ENCODE results near the gene CRKL.
"Not testable (repeated sequence)": the region's sequence is repeated elsewhere in the genome, so short reads cannot be mapped to it uniquely, and the experiment has no call there.

CRKL gene

DNA sequence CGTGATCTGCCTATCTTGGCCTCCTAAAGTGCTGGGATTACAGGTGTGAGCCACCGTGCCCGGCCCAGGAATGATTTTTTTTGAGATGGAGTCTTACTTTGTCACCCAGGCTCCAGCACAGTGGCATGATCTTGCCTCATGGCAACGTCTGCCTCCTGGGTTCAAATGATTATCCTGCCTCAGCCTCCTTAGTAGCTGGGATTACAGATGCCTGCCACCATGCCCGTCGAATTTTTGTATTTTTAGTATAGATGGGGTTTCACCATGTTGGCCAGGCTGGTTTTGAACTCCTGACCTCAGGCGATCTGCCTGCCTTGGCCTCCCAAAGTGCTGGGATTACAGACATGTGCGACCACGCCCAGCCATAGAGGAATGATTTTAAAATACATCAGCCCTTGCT is 17.8 kb downstream of the CRKL start:
- not testable (repeated sequence) for DNase-seq (ENCODE audit: low read depth in 2 of 2)

DNA sequence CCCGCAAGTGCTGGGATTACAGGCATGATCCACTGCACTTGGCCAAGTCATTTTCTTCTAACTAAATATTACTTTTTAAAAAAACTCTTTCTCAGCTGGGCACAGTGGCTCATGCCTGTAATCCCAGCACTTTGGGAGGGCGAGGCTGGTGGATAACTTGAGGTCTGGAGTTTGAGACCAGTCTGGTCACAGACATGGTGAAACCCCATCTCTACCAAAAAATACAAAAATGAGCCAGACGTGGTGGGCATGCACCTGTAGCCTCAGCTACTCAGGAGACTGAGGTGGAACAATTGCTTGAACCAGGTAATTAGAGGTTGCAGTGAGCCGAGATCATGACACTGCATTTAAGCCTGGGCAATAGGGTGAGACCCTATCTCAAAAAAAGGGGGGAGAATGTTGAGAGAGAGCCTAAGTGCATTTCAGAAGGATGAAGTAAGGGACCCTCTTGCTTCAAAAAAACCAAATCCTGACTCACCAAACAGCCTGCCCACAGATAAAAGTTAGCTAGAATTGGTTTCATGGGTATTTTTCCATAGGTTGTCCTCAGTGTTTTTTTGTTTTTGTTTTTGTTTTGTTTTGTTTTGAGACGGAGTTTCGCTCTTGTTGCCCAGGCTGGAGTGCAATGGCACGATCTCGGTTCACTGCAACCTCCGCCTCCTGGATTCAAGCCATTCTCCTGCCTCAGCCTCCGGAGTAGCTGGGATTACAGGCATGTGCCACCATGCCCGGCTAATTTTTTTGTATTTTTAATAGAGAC is 18.8 kb downstream of the CRKL start:
- DNase-seq (ENCODE audit: low read depth in 2 of 2): not testable (repeated sequence)

DNA sequence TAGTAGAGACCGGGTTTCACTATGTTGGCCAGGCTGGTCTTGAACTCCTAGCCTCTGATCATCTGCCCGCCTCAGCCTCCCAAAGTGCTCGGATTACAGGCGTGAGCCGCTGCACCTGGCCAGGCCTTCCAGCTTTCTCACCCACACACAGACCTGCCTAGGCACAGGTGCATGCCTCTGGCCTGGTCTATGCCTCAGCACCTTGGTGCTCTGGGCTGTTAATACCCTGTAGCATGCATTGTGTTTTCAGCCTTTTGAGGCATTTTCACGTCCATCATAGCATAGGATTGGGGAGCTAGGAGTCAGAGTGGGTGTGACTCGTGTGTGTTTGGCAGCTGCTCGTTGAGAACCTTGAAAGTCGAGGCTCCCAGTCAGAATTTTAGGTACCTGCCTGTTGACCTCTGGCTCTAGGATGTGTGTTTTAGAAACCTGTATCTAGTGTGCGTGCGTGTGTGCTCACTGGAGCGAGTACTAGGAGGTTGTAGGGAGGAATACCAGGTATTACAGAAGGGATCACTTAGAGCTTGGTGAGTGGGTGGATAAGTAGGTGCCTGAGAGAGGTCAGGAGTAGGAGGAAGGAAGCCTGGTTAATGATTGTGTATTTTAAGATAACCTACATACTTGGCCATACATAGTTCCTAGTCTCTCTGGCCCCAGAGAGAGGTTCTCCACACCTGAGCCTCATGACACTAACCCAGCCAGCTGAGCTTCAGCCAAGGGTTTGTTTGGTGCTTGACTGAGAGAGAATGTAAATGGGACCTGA is 20.0 kb downstream of the CRKL start:
- DNase-seq (ENCODE audit: low read depth in 2 of 2): no peak

- DNase-seq (ENCODE audit: low read depth in 2 of 2): no peak
Measured at GRCh38 chr22:20937794-20938671, 20.8 kb downstream of the CRKL start.

- DNase-seq (ENCODE audit: low read depth in 2 of 2): not testable (repeated sequence)
Measured at GRCh38 chr22:20939457-20940185, 22.4 kb downstream of the CRKL start.

GRCh38 chr22:20940186-20940651 is 23.0 kb downstream of the CRKL start:
- DNase-seq (ENCODE audit: low read depth in 2 of 2): no peak

DNA sequence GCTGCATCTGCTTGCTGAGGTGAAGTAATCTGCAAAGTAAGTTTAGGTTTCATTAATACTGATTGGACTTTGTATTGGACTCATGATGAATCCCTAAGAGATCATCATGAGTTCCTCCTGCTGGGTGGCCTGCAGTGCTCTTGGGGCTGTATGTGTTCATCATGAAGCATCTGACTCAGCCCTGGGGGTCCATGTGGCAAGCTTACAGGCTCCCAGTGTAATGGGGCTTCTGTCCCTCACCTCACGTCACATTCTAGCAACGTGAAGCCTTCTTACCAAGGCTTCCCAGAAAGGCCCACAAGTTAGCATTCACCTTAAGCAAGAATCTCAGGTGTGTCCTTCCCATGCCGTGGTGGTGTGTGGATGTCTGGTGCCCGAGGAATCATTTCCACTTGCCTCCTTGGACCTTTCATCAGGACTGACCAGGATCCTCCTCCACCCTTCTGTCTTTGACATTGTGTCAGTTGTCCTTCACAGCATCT is 23.7 kb downstream of the CRKL start:
- no peak for DNase-seq (ENCODE audit: low read depth in 2 of 2)

- DNase-seq (ENCODE audit: low read depth in 2 of 2): not testable (repeated sequence)
Measured at GRCh38 chr22:20942203-20942902, 25.1 kb downstream of the CRKL start.

- no peak for DNase-seq (ENCODE audit: low read depth in 2 of 2)
Measured at GRCh38 chr22:20943104-20943933, 26.1 kb downstream of the CRKL start.

DNA sequence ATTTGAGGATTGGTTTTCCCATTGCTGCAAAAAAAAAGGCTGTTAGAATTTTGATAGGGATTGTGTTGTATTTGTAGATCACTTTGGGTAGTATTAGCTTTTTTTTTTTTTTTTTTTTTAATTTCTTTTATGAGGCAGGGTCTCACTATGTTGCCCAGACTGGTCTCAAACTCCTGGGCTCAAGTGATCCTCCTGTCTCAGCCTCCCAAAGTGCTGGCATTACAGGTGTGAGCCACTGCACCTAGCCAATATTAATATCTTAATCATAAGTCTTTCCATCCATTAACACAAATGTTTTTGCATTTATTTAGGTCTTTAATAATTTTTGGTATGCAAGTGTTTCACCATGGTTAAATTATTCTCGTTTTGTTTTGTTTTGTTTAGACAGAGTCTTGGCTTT is 26.8 kb downstream of the CRKL start:
- no peak for DNase-seq (ENCODE audit: low read depth in 2 of 2)

DNA sequence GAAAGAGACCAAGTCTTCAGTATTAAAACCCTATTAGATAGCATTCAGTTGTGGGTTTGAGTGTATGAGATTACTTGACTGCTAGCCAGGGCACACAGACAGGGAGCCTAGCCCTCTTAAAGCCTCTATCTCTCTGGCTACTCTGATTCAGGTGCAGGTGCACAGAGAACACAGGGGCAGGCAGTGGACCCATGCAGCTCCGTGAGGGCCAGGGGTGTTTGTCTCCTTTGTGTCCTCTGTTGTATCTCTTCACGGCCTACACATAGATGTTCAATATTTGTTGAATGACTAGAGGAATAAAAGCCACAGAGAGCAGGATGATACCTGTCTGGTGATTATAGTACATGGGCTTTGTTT is 28.3 kb downstream of the CRKL start:
- no peak for DNase-seq (ENCODE audit: low read depth in 2 of 2)

DNA sequence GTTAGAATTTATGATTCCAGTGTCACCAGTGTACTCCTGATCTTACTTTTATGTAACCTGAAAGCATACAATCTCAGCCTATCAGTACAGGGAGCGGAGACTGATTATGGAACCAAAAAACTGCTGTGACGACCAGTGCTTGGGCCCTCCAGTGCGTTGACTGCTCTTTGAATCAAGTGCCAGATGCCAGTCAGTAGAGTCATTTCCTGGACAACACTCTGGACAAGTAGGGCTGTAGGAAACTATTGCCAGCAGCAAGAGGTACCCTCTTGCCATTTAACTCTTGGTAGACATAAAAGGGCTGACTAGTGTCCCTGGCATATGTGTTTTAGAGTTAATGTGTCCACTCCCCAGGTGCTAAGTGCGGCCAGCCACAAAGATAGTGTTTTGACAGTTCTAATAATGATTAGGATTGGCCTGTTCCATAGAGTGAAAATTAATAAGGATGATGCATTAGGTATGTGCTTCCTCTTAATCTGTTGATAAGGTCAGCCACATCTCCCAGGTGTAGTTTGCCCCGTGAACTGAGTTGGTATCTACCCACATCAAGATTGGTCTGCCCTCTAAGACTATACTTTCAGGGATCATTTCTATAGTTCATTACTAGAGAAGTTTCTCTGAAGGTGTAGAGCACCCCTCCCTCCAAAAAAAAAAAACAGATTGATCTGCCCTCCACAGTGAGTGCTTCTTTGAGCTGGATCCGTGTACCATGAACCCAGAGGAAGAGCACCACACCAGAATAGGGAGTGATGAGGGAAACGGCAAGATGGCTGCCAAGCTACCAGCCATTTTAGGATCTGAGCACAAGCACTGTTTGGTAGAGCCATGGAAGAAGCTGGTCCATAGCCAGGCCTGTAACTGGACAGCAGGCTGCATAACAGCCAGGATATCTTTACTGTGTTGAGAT is 29.1 kb downstream of the CRKL start:
- no peak for DNase-seq (ENCODE audit: low read depth in 2 of 2)

GRCh38 chr22:20946991-20947390 is 29.8 kb downstream of the CRKL start:
- DNase-seq (ENCODE audit: low read depth in 2 of 2): no peak

GRCh38 chr22:20948450-20948849 is 31.2 kb downstream of the CRKL start:
- no peak for DNase-seq (ENCODE audit: low read depth in 2 of 2)

- DNase-seq (ENCODE audit: low read depth in 2 of 2): no peak
Measured at GRCh38 chr22:20948989-20949388, 31.8 kb downstream of the CRKL start.

DNA sequence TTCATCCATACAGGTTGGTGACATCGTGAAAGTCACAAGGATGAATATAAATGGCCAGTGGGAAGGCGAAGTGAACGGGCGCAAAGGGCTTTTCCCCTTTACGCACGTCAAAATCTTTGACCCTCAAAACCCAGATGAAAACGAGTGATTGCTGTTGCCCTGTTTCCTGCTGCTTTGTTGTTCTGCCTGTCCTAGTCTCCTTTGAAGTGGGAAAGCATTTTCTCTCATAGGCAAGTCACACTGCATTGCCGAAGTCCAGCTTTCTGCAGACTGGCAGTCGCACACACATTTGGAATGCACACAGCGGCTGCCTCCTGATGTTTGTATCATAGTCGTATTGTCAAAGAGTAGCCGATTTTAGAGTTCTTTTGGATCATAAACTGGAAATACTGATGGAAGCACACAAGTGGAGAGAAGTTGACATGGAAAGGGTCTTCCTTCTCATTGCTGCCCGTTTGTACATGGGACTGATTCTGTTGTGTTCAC is 32.5 kb downstream of the CRKL start:
- DNase-seq (ENCODE audit: low read depth in 2 of 2): no peak

DNA sequence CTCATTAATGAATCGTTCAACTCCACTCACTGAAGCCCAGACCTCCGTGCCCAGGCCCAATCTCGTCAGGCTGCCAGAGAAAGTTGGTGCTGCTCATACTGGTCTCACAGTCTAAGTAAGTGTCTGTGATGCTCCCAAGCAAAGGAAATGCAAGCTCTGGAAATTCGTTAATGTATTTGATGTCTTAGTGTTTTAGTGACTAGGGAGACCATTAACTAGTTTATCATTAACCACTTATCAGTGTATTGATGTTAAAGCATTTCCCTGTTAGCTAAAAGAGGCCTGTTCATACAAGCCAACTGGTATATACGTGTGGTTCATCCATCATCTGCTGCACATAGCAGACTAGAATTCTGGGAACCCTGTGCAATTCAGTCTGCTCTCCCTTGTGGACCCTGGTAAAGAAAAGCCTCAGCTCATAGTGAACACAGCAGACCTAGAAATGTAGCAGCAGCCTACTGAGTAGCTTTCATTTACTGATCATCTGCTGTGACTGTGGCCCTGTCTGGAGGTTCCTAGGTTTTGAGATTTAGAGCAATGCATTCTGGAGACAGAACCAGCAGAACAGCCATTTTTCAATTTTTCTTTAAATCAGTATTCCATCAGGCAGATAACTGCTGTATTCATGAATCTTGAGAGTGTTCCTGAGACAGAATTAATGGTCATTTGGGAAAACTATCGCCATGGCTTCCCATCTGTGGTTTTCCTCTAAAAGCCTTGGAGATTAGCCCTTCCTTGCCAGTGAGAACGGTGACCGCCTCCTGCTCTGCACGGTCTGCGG is 34.1 kb downstream of the CRKL start:
- DNase-seq (ENCODE audit: low read depth in 2 of 2): no peak

GRCh38 chr22:20951932-20952380 is 34.7 kb downstream of the CRKL start:
- no peak for DNase-seq (ENCODE audit: low read depth in 2 of 2)
